HG02852 (cell line): ENCODE data around the gene LPA.
"Not testable (repeated sequence)": the region's sequence is repeated elsewhere in the genome, so short reads cannot be mapped to it uniquely, and the experiment has no call there.

Experiments used
- ATAC-seq: cut with Tn5 transposase; IDR thresholded peaks from one replicate; pipeline ENCODE4 v1.9.1; 2021; ENCODE audit warnings: mild to moderate bottlenecking, moderate library complexity; ENCODE audit not compliant: unreplicated experiment

LPA gene, protein sequence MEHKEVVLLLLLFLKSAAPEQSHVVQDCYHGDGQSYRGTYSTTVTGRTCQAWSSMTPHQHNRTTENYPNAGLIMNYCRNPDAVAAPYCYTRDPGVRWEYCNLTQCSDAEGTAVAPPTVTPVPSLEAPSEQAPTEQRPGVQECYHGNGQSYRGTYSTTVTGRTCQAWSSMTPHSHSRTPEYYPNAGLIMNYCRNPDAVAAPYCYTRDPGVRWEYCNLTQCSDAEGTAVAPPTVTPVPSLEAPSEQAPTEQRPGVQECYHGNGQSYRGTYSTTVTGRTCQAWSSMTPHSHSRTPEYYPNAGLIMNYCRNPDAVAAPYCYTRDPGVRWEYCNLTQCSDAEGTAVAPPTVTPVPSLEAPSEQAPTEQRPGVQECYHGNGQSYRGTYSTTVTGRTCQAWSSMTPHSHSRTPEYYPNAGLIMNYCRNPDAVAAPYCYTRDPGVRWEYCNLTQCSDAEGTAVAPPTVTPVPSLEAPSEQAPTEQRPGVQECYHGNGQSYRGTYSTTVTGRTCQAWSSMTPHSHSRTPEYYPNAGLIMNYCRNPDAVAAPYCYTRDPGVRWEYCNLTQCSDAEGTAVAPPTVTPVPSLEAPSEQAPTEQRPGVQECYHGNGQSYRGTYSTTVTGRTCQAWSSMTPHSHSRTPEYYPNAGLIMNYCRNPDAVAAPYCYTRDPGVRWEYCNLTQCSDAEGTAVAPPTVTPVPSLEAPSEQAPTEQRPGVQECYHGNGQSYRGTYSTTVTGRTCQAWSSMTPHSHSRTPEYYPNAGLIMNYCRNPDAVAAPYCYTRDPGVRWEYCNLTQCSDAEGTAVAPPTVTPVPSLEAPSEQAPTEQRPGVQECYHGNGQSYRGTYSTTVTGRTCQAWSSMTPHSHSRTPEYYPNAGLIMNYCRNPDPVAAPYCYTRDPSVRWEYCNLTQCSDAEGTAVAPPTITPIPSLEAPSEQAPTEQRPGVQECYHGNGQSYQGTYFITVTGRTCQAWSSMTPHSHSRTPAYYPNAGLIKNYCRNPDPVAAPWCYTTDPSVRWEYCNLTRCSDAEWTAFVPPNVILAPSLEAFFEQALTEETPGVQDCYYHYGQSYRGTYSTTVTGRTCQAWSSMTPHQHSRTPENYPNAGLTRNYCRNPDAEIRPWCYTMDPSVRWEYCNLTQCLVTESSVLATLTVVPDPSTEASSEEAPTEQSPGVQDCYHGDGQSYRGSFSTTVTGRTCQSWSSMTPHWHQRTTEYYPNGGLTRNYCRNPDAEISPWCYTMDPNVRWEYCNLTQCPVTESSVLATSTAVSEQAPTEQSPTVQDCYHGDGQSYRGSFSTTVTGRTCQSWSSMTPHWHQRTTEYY (N-terminal part only)

DNA sequence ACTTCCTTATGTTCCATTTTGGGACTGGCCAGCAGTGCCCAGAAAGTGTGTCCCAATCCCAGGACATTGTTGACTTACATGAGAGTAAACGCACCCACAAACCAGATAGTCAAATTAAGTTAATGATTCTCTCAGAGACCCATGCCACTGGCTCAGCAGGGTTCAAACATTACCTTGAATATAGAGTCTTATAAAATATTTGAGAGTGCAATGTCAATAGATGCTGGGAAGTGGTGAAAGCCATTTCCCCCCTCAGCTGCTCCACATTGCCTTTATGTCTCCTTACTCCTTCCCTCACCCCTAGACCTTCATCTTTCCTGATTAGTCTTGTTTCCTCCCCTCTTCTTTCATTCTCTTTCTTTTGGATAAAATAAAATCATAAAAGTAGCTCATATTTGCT, at the start of gene LPA:
LPA (minus strand) TSS at position 78 of the 400 bp plus-strand sequence; CDS start at position 17, 61 bp downstream.
- not testable (repeated sequence) for ATAC-seq

GRCh38 chr6:160708993-160709392, 44.9 kb upstream of the LPA start:
- ATAC-seq, result not testable (repeated sequence)

DNA sequence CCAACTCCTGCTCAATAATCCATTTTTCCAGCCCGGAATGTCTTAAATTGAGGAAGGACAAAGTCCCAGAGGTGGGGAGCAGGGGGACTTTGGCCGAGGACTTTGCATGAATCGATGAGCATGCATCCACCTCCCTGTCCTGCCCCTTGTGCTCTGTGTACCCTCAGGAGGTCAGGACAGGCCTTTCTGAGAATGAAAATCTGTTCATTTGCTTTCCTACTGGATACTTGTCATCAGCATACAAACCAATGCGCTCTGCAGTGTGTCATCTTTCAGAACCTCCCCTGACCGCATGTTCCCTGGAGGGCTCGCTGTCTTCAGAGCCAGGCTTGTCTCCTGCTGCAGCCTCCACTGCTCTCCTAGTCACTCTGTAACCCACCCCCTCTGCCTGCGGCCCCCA, 40.6 kb upstream of the LPA start:
- ATAC-seq, result not testable (repeated sequence)

DNA sequence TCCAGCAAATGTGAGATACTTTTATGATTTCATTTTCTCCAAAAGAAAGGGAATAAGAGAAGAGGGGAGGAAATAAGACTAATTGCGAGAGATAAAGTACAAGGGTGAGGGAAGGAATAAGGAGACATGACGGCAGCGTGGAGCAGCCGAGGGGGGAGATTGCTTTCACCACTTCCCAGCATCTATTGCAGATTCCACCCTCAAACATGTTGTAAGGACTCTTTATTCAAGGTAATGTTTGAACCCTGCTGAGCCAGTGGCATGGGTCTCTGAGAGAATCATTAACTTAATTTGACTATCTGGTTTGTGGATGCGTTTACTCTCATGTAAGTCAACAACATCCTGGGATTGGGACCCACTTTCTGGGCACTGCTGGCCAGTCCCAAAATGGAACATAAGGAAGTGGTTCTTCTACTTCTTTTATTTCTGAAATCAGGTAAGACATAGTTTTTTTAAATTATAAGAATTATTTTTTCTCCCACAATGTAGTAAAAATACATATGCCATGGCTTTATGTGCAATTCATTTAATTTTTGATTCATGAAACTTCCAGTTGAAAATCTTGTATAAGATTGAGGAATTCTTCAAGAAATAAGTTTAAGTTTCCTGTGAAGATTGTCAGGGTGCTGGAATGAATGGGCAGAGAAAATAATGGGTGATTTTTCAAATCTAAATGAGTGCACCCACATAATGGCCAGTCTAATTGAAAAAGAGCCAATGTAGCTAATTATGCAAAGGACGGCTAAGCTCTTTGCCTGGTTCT, 38.0 kb upstream of the LPA start, which contains the start of gene PLG:
PLG (plus strand) TSS at position 327 of the 763 bp plus-strand sequence; CDS start at position 388, 61 bp downstream.
- ATAC-seq, result not testable (repeated sequence)

DNA sequence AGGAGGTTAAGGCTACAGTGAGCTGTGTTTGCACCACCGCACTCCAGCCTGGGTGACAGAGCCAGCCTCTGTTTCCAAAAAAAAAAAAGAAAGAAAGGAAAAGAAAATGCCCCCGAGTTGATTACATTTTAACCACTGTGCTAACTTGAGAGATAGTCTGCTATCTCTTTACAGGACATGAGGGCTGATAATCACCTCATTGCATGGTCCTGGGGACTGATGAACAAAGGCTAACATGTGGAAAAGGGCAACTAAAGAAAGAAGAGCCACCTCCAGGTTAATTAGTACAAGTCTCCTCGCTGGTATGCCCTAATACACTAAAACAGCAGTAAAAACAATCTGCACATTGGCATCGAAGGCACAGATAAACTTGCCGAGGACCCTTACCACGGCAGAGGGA, 33.8 kb upstream of the LPA start:
- no peak for ATAC-seq

- ATAC-seq, result not testable (repeated sequence)
These were observed 32.8 kb upstream of the LPA start for GRCh38 chr6:160696884-160697283.

GRCh38 chr6:160695622-160696021, 31.5 kb upstream of the LPA start:
- not testable (repeated sequence) for ATAC-seq

- not testable (repeated sequence) for ATAC-seq
These were observed 30.9 kb upstream of the LPA start for GRCh38 chr6:160695025-160695424.

- ATAC-seq, result no peak
These were observed 28.4 kb upstream of the LPA start for GRCh38 chr6:160692369-160692959.

- no peak for ATAC-seq
These were observed 27.5 kb upstream of the LPA start for GRCh38 chr6:160691617-160692016.

- ATAC-seq, result no peak
These were observed 26.4 kb upstream of the LPA start for GRCh38 chr6:160690458-160690857.

DNA sequence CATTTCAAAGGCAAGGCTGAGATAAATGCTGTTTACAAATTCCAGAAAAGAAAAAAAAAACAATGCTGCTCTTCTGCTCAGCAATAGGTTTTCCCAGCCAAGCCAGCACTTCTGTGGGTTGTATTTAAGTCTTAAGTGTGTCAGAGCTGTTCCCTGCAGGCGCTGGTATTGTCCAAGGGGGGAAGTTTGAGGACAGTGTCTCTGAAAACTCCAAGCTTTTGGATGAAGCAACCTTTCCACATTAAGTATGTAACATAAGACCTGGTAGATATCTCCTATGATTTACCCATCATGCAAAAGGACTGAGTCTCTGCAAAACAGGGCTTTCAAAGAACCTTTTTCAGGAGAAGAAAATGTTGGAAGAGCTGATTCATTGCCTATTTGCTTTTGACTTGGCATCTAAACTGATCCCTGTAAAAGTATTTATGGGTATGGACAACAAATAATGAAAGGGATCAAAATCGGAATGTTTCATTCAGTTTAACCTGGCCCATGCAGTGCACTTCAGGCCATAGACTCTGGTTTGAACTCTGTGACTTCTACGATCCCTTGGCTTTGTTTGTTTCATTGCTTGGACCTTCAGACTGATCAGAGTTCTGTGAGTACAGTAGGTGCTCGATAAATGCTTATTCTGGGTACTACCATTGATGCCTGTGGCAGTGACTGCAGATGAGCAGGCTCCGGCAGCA, 21.8 kb upstream of the LPA start:
- ATAC-seq, result no peak

DNA sequence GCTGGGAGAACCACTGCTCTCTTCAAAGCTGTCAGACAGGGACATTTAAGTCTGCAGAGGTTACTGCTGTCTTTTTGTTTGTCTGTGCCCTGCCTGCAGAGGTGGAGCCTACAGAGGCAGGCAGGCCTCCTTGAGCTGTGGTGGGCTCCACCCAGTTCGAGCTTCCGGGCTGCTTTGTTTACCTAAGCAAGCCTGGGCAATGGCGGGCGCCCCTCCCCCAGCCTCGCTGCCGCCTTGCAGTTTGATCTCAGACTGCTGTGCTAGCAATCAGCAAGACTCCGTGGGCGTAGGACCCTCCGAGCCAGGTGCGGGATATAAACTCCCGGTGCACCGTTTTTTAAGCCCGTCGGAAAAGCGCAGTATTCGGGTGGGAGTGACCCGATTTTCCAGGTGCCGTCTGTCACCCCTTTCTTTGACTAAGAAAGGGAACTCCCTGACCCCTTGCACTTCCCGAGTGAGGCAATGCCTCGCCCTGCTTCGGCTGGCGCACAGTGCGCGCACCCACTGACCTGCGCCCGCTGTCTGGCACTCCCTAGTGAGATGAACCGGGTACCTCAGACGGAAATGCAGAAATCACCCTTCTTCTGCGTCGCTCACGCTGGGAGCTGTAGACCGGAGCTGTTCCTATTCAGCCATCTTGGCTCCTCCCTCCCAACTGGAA, 21.2 kb upstream of the LPA start:
- not testable (repeated sequence) for ATAC-seq

GRCh38 chr6:160679402-160679769, 15.3 kb upstream of the LPA start:
- ATAC-seq, result no peak

- ATAC-seq, result no peak
These were observed 14.8 kb upstream of the LPA start for GRCh38 chr6:160678744-160679401.

- no peak for ATAC-seq
These were observed 14.2 kb upstream of the LPA start for GRCh38 chr6:160678230-160678629.

- ATAC-seq, result not testable (repeated sequence)
These were observed 12.3 kb upstream of the LPA start for GRCh38 chr6:160676418-160676817.

DNA sequence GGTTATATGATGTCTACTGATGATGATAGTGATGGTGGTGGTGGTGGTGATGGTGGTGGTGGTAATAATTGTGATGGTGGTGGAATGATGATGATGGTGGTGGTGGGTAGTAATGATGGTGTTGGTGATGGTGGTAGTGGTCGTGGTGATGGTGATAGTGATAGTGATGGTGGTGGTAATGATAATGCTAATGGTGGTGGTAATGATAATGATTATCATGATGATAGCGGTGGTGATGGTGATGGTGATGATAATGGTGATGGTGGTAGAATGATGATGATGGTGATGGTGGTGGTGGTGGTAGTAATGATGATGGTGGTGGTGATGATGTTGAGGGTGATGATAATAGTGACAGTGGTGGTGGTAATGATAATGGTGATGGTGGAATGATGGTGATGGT, 4.5 kb upstream of the LPA start:
- no peak for ATAC-seq
